Motor neuron (in vitro differentiated cells): ENCODE data around the gene XAF1. TPM values are rescaled to one million over a fixed set of nuclear protein-coding genes. Genes with fewer than 3 reads are reported as not detected.

Source experiments
- ATAC-seq, 8 experiments: fragments of 200-7000 bp; cut with Tn5 transposase; replicated peaks in 6 of 8; 2 replicates each; pipeline ENCODE4 v1.8.0; 2021; ENCODE audit warnings: mild to moderate bottlenecking in 8 of 8, moderate library complexity in 8 of 8
- H3K27ac ChIP-seq, 2 donors: fragments of 250-450 bp; sonication (Bioruptor Pico); 2 replicates each; pipeline ENCODE4 v1.9.0; 2021; ENCODE audit warnings: antibody characterized with exemption in 2 of 2, mild to moderate bottlenecking in 2 of 2, moderate library complexity in 1 of 2
- H3K4me1 ChIP-seq, 2 donors: fragments of 250-450 bp; sonication (Bioruptor Pico); replicated peaks in 1 of 2; 2 replicates each; pipeline ENCODE4 v1.6.1; 2021; ENCODE audit warnings: antibody characterized with exemption in 2 of 2, mild to moderate bottlenecking in 2 of 2, moderate library complexity in 1 of 2
- H3K4me3 ChIP-seq, 5 donors: fragments of 250-450 bp; sonication (Bioruptor Pico); 2 replicates each; pipeline ENCODE4 v1.9.0; 2021; ENCODE audit warnings: antibody characterized with exemption in 5 of 5, mild to moderate bottlenecking in 5 of 5, moderate library complexity in 4 of 5
- WGBS, 10 experiments: fragments of 450-650 bp; shearing (Covaris generic); methylation state at CpG; one replicate each; pipeline ENCODE4 v1.0.0; 2022; 5-methylcytosine and 5-hydroxymethylcytosine counted together
- in situ Hi-C, 9 experiments: fragments of 400-800 bp; cut with MboI; loops; one replicate each; pipeline ENCODE4 v1.15.0; 2021; ENCODE audit warnings: low sequenced_read_pairs in 9 of 9, low pct_unique_long_range_greater_than_20kb in 2 of 9; ENCODE audit not compliant: unreplicated experiment in 9 of 9
- total RNA-seq, 8 experiments: library from RNA; unstranded; fragments of 300-600 nt; gene quantifications; 2 replicates each; pipeline versions ENCODE4 v1.2.3 to v1.2.4, GENCODE V29; 2022

XAF1 gene, protein sequence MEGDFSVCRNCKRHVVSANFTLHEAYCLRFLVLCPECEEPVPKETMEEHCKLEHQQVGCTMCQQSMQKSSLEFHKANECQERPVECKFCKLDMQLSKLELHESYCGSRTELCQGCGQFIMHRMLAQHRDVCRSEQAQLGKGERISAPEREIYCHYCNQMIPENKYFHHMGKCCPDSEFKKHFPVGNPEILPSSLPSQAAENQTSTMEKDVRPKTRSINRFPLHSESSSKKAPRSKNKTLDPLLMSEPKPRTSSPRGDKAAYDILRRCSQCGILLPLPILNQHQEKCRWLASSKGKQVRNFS
- total RNA-seq, result 10 to 100 TPM in 1 of 8 experiments, 1 to 10 TPM in 4, under 1 TPM in 2, not detected in 1; 0.27 to 56.7 (median 5.6) TPM

DNA sequence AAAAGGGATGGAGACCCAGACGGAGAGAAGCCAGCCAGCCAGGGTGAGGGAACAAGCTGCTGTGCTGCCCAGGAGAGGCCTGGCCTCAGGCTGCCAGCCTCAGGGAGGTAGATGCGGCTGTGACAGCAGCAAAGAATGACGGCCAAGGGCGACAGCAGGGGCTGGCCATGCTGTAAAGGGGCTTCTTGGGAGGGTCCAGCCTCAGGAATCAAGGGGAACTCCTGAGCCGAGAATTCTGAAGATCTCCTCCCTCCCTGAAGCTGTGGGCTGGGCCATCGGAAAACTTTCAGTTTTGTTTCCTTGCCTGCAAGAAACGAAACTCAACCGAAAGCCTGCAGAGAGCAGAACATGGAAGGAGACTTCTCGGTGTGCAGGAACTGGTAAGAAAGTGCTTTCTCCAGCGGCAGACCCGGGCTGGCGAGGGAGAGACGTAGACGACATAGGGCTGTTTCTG lies at the start of gene XAF1:
TSS of gene XAF1 (plus strand) at position 316 of the 454 bp plus-strand sequence. CDS start at position 349, 33 bp downstream.
- Histone ChIP-seq H3K4me3 (no peak within 1 kb of the TSS), H3K27ac (no peak within 1 kb of the TSS), H3K4me1 (peaks cover 0 to 18% of the 10 kb centered on the region in 2 donors)
- in situ Hi-C loops, result no loop called here
- WGBS, 10 experiments, result 5 to 87% (median 51%) methylated on average over 1 to 8 of the region's 14 CpGs; no CpG with 5 or more reads in 1 of the 10 experiments
- ATAC-seq, result peak in 3 of 8 experiments; percentile 66 to 77 (median 74)

DNA sequence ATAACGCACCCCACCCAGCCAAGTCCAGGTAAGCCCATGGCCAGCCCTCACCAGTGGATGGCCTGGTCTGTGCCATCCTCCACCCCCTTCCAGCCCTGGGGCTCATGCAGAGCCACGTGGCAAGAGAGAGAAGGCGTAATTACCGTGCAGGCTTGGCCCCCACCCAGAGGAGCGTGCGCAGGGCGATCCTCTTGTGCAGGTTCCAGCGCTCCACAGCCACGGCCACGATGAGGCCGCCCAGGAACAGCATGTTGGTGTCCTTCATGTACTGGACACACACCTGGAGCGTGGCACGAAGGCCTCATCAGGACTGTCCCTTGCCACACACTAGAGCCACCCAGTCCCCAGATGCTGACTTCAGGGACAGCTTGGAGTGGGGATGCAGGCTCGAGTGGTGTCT lies 49.3 kb upstream of the XAF1 start:
- no peak for ATAC-seq

DNA sequence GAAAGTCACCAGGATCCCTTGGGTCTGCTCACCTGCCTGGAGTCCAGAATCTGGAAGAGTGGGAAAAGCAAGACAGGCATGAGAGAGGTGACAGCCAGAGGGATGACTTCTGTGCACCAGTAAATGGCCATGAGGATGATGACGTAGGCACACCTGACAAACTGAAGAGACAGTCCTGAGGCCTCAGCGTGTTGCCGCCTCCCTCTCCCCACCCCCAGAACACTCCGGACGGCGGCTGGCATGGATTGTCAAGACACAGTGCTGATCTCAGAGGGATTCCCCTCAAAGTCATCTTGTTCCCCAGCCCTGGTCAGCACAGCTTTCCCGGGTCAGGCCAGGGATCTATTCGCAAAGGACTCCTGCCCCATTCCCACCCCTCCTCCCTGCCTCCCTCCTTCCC lies 48.9 kb upstream of the XAF1 start:
- no peaks in the 10 kb centered on the region for H3K4me1 ChIP-seq
- WGBS, 10 experiments, result 52 to 100% (median 70%) methylated on average over 1 to 4 of the region's 8 CpGs; no CpG with 5 or more reads in 6 of the 10 experiments
- no peak overlapping the region for H3K27ac ChIP-seq
- H3K4me3 ChIP-seq, result no peak overlapping the region
- in situ Hi-C loops, result no loop called here
- ATAC-seq, result no peak

More for the DNA sequence above, 49.3 kb upstream of the XAF1 start:
- Histone ChIP-seq H3K4me3 (no peak overlapping the region), H3K4me1 (no peaks in the 10 kb centered on the region), H3K27ac (no peak overlapping the region)
- in situ Hi-C loops, result no loop called here
- WGBS, 10 experiments, result 0 to 100% (median 45%) methylated on average over 1 to 3 of the region's 14 CpGs; no CpG with 5 or more reads in 4 of the 10 experiments

DNA sequence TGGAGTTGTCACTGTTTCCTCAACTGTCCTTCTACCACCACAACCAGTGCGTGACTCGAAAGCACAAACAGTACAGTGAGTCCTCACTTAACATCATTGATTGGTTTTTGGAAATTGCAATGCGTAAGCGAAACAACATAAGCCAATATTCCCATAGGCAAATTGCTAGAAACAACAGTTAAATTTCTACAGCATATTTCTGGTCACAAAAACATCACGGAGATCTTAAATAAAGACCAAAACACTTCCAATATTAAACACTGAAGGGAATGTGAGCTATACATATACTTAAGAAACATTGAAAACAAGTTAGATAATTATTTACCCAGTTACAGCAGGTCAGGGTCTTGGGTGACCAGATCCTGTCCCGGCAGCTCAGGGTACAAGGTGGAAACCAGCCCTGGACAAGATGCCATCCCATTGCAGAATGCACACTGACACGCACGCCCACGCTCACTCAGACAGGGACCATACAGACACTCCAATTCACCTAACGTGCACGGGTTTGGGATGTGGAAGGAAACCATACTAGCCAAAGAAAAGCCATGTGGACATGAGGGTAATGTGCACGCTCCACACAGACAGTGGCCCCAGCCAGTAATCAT lies 47.4 kb upstream of the XAF1 start:
- ATAC-seq, result no peak
- in situ Hi-C loops, result no loop called here
- Histone ChIP-seq H3K4me3 (no peak overlapping the region), H3K4me1 (no peaks in the 10 kb centered on the region), H3K27ac (no peak overlapping the region)
- WGBS, 10 experiments, result 56 to 95% (median 71%) methylated on average over 3 to 9 of the region's 12 CpGs; no CpG with 5 or more reads in 2 of the 10 experiments

DNA sequence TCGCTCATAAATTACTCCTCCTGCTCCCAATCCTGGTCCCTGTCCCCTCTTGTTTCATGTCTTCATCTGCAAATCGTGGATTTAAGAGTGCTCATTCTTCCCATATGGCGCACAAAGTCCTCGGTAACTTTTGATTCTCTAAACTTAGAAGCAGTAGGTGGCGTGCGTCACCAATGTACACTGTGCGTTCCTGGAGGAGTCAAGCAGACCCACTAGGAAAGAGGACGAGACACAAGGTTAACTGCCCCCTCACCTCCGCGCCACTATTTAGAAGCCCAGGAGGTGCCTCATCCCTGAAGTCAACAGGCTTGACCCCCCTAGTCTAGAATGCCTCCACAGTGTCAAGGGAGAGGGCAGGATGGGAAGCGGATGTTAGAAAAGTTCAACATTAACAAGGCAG lies 45.5 kb upstream of the XAF1 start:
- 27 to 90% (median 80%) methylated on average over 2 to 11 of the region's 11 CpGs; no CpG with 5 or more reads in 1 of the 10 experiments for WGBS, 10 experiments
- no peak for ATAC-seq
- Histone ChIP-seq H3K27ac (no peak overlapping the region), H3K4me1 (no peaks in the 10 kb centered on the region), H3K4me3 (no peak overlapping the region)
- in situ Hi-C loops, result no loop called here

DNA sequence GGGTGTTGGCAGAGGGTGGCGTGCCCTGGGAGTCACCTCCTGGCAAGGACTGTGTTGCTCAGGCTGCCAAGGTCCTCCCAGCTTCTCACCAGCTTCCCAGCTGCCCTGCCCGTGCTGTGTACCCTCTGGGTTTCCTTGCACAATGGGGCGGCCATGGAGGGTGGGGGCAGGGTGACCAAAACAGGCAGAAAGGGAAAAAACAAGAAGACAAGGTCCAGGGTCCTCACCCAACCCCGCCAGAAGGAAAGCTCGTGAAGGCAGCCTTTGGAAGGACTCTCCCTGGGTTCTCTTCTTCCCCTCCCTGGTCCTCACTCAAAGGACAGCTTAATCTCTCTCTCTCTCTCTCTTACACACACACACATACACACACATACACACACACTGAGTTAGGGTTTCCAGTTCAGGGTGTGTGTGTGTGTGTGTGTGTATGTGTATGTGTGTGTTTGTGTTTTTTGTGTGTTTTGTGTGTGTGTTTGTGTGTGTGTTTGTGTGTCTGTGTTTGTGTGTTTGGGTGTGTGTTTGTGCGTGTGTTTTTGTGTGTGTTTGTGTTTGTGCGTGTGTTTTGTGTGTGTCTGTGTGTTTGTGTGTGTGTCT lies 44.7 kb upstream of the XAF1 start:
- in situ Hi-C loops, result no loop called here
- no peak overlapping the region for H3K27ac ChIP-seq
- WGBS, 10 experiments, result 11 to 71% (median 60%) methylated on average over 1 to 7 of the region's 7 CpGs; no CpG with 5 or more reads in 5 of the 10 experiments
- H3K4me1 ChIP-seq, result no peaks in the 10 kb centered on the region
- H3K4me3 ChIP-seq, result no peak overlapping the region
- no peak for ATAC-seq

DNA sequence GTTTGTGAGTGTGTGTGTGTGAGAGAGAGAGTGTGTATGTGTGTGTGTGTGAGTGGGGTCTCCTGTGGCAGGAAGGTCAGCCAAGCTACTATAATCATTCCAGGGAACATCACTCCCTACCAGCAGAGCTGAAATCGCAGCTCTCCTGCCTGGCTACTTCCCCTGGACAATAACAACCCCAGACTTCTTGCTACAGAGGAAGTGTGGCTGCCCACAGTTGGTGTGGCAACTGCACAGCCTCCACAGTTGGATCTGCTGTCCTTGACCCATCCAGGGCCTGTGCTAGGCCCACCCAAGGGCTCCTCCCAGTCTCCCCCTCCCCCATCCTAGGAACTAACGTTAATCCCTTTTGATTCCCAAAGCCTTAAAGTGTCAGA lies 44.2 kb upstream of the XAF1 start:
- no peak for ATAC-seq
- in situ Hi-C loops, result no loop called here
- no peak overlapping the region for H3K4me3 ChIP-seq
- no peaks in the 10 kb centered on the region for H3K4me1 ChIP-seq
- no peak overlapping the region for H3K27ac ChIP-seq
- 0 to 80% (median 61%) methylated on average over 1 to 2 of the region's 2 CpGs; no CpG with 5 or more reads in 7 of the 10 experiments for WGBS, 10 experiments

DNA sequence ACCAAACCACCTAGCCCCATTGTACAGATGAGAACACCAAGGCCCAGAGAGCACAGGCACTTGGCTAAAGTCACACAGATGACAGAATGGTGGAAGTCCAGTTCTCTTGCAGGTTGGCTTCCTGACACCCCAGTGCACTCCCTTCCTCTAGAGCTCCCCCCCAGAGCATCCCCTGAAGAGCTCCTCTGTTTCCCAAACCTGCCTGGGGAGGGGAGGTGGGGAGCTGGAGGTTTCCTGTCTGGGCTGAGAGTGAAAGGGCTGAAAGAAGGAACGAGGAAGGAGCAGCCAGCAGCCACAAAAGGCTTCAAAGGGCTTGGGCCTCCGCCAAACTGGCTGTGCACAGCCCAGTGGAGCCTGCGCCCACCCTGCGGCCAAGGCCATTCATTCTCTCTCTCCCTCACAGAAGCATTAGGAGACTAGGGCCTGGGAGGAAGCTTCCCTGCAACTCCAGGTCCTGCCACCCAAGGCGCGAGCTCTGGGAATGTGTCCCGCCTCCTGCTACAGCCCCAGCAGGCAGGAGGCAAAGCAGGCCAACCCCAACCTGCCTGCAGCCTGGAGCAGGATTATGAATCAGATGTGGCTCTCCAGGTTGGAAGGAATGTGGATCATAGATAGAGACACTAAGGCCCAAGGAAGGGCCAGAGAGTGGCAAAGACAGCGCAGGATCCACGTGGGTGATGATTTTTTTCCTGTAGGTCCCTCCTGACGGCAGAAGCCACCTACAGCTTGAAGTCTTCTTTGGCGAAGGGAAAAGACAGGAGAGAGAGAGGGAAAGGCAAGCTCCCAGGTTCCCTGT lies 43.6 kb upstream of the XAF1 start:
- Histone ChIP-seq H3K27ac (no peak overlapping the region), H3K4me3 (no peak overlapping the region), H3K4me1 (no peaks in the 10 kb centered on the region)
- in situ Hi-C loops, result no loop called here
- peak in 2 of 8 experiments; percentile 15 to 17 for ATAC-seq
- WGBS, 10 experiments, result 20 to 41% (median 35%) methylated on average over 1 to 7 of the region's 11 CpGs; no CpG with 5 or more reads in 5 of the 10 experiments

DNA sequence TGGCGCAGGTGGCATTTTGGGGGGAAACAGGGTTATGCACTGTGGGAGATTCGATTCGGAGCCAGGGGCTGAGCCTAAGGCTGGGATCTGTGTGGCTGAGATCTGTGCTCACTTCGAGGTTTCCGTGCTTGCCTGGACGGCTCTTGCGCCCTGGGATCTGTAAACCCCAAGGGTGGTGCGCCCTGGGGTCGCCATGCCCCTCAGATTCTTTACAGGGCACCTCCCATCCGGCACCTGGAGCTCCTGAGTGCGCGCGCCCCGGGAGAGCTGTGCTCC lies 43.1 kb upstream of the XAF1 start:
- ATAC-seq, result peak in 1 of 8 experiments; percentile 5
- WGBS, 10 experiments, result 0 to 30% (median 10%) methylated on average over 2 to 12 of the region's 14 CpGs; no CpG with 5 or more reads in 5 of the 10 experiments
- peak overlapping the region in 2 of 5 donors; percentile 27 to 31 for H3K4me3 ChIP-seq
- H3K27ac ChIP-seq, result no peak overlapping the region
- in situ Hi-C loops, result no loop called here
- no peaks in the 10 kb centered on the region for H3K4me1 ChIP-seq

DNA sequence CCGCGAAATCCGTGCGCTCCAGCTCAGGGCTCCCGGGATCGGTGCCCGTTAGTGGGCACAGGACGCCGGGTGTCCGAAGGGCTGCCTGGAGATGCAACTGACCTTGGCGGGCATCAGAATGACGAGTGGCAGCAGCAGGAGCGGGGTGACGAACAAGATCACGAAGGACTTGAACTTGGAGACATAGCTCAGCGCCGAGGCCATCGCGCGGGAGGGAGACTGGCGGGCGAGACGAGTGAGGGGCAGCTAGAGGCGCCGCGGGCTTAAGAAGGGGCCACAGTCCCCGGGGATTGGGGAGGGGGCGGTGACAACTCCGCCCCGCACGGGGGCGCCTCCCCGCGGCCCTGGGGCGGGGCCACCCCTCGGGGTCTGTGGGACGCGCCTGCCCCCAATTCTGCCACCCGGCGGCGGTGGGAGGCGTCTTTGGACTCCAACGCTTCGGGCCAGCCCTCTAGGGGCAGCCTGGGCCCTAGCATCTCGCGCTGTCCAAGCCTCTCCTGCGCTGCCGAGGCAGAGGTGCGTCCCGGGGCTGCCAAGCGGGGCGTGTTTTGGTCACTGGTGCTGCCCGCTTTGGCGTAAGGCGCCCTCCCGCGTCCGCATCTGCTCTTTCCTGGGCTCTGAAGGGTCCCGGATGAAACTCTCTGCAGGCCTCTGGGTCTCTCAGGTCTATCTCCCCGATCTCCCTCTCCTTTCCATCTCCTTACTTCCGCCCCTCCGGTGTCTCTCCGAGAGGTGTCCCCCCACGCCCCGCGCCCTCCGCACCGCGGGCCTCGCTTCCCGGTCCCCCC lies 42.5 kb upstream of the XAF1 start, which contains the start of gene SLC13A5:
TSS of gene SLC13A5 (minus strand) at position 240 of the 788 bp plus-strand sequence. CDS start at position 204, 36 bp downstream.
- 0 to 15% (median 0%) methylated on average over 1 to 12 of the region's 71 CpGs; no CpG with 5 or more reads in 7 of the 10 experiments for WGBS, 10 experiments
- in situ Hi-C loops, result no loop called here
- Histone ChIP-seq H3K4me3 (peak within 1 kb of the TSS; percentile 8 to 31 (median 25)), H3K27ac (no peak within 1 kb of the TSS), H3K4me1 (no peaks in the 10 kb centered on the region)
- peak; percentile 31 to 92 (median 88) for ATAC-seq

DNA sequence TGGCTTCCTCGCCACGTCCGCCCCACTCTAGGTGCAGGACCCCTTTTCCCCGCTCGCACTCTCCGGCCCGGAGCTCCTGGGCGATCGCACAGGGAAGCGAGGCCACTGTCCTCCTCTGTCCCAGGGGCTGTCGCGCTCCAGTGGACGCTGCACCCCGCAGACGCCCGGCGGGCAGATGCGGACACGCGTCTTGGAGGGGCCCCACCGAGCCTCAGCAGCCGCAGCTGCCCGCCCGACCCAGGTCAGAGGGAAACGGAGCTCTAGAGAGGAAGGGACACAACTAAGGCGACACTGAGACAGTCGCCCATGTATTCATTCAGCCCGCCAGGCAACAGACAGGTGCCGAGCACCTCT lies 42.0 kb upstream of the XAF1 start:
- H3K4me3 ChIP-seq, result peak overlapping the region in 4 of 5 donors; percentile 12 to 31 (median 26)
- WGBS, 10 experiments, result 20% methylated on average over 5 of the region's 29 CpGs; no CpG with 5 or more reads in 9 of the 10 experiments
- ATAC-seq, result peak in 5 of 8 experiments; percentile 27 to 63 (median 56)

DNA sequence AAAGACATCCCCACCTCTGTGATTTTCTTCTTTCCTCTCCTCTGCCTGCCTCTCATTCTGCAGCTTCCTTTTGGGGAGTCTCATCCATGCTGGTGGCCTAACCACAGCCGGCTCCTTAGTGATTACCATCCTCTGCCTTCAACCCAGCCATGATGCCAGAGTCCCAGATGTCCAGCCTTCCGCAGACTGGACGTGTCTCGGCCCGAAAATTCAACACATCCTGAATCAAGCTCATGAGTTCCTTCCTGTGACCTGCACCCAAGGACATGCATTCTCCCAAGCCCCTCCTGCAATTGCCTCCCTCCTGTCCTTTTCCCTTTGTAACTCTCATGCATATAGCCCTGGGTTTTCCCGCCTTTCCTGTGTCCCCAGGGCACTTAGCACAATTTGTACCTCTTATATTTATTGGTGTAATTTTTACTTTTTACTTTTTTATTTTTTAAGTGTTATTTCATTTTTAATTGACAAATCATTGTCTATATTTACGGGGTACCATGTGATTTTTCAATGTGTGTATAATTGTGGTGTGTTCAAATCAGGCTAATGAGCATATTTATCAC lies 41.5 kb upstream of the XAF1 start:
- Histone ChIP-seq H3K4me1 (no peaks in the 10 kb centered on the region), H3K27ac (no peak overlapping the region), H3K4me3 (no peak overlapping the region)
- 45 to 100% (median 83%) methylated on average over 1 to 7 of the region's 7 CpGs for WGBS, 10 experiments
- ATAC-seq, result no peak
- in situ Hi-C loops, result no loop called here

More for the DNA sequence above, 42.0 kb upstream of the XAF1 start:
- in situ Hi-C loops, result no loop called here
- no peak overlapping the region for H3K27ac ChIP-seq
- no peaks in the 10 kb centered on the region for H3K4me1 ChIP-seq
